ENCODE measurements around the gene DNAL4. TPM values are rescaled to one million over a fixed set of nuclear protein-coding genes. Genes with fewer than 3 reads are reported as not detected.

DNAL4 gene
- total RNA-seq (1 to 10 TPM; 5.1 to 7.2 TPM), total RNA-seq (4.0 to 7.4 reads per million in 2 donors)

DNA sequence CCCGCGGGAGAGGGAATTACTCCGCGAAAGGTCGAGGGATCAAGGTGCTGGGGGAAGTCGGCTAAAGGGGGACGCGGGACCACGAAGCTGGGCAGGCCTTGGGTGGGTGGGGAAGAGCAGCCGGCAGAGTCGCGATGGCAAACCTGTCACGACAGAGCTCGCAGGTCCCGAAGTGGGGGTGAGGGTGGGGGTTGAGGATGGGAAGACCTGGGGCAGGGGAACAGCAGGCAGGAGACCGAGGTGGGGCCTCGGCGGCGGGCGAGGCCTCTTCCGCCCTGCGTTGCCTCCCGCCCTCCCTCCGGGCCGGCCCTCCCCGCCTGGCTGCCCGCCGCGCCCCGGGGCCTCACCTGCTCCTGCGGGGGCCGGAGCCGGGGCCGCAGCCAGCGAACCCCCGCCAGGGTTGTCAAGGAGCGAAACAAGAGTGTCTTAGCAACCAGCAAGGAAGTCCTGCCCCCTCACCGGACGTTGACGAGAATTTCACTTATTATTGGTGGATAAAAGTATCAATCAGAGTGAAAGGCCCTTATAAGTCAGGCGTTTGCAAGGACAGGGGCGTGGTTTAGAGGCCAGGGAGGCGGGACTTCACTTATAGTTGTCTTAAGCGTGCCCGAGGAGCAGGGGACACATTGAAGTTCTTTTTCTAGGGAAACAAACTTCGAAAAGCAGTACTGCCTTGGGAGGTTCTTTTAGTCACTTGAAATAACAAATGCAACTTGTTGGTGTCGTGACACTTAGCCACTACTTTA, at the start of gene DNAL4:
Gene DNAL4 (minus strand): TSS at position 423 of the 746 bp plus-strand sequence. CDS start 11,412 bp downstream, outside the sequence.
- Mint-ChIP-seq H3K4me3 (peak within 1 kb of the TSS; percentile 94), H3K27me3 (peaks cover 32% of the 10 kb centered on the region), H3K36me3 (ENCODE audit: low read depth) (peaks cover 6% of the 10 kb centered on the region), H3K27ac (peak within 1 kb of the TSS; percentile 90), H3K4me1 (peaks cover 8% of the 10 kb centered on the region)
- peak; percentile 99 for ATAC-seq
- DNase-seq = peak; percentile 72 to 83 (median 80)
- H3K9me3 ChIP-seq (ENCODE audit: control insufficient read depth, low read length, poor library complexity, severe bottlenecking) = no peaks in the 10 kb centered on the region

- peaks cover 20% of the 10 kb centered on the region for H3K4me1 Mint-ChIP-seq
- peaks cover 26% of the 10 kb centered on the region for H3K27me3 Mint-ChIP-seq
- H3K27ac Mint-ChIP-seq = peak overlapping the region; percentile 56
Measured at GRCh38 chr22:38843201-38843656, 49.3 kb upstream of the DNAL4 start.

DNA sequence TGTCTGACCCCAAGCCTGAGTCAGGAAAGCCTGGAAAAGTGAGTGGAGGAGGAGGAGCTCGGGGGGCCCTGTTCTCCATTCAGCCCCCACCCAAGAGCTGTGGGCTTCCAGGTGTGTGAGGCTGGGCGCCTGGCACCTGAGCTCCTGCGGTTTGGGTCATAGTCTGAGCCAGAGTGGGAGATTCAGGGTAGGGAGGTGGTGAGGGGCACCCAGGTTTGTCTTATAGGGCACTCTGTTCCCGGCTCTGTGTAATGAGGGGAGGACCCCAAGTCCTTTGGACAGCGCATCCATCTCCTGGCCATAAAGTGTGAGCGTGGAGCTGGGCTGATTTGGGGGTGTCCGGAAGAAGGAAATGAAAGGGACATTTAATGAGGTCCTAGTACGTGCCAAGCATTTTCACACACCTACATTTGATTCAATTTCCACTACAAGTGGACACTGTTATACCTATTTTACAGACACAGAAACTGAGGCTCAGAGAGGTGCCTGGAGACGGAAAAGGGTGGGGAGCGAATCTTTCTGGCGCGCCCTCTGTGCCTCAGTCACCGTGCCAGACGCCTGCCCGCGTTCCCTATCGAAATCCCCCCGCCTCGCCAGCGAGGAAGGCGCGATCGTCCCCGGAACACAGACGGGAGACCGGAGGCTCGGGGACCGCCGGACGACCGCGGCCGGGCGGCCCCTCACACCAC, 48.7 kb upstream of the DNAL4 start:
- Mint-ChIP-seq H3K4me3 (peak overlapping the region; percentile 92), H3K4me1 (peaks cover 20% of the 10 kb centered on the region), H3K36me3 (ENCODE audit: low read depth) (peaks cover 6% of the 10 kb centered on the region), H3K27ac (peak overlapping the region; percentile 56), H3K27me3 (peaks cover 26% of the 10 kb centered on the region)
- ATAC-seq = no peak
- H3K9me3 ChIP-seq (ENCODE audit: control insufficient read depth, low read length, poor library complexity, severe bottlenecking) = no peaks in the 10 kb centered on the region
- DNase-seq = no peak

More at GRCh38 chr22:38843201-38843656, 49.3 kb upstream of the DNAL4 start:
- H3K9me3 ChIP-seq (ENCODE audit: control insufficient read depth, low read length, poor library complexity, severe bottlenecking) = no peaks in the 10 kb centered on the region
- Mint-ChIP-seq H3K4me3 (peak overlapping the region; percentile 52), H3K36me3 (ENCODE audit: low read depth) (peaks cover 6% of the 10 kb centered on the region)
- DNase-seq (peak in 2 of 3 donors; percentile 29 to 37), ATAC-seq (peak; percentile 88)

DNA sequence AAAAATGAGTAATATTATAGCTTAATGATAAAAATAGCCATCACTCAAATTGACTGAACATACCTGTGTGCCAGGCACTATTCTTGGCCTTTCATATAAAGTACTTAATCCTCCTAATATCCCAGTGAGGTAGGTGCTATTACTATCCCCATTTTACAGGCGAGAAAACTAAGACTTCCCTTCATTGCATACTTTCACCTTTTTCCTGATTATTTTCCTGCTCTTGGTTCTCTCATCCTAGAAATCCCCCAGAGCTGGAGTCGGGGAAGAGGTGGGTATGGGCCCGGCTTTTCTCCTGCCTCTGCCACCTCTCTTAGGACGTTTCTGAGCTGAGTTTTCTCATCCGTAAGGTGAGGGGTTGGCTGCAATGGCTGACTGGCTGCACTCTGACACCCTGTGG, 47.7 kb upstream of the DNAL4 start:
- no peak for ATAC-seq
- no peak overlapping the region for H3K4me3 Mint-ChIP-seq
- H3K4me1 Mint-ChIP-seq = peaks cover 18% of the 10 kb centered on the region
- H3K27me3 Mint-ChIP-seq = peaks cover 17% of the 10 kb centered on the region
- no peak overlapping the region for H3K27ac Mint-ChIP-seq
- no peaks in the 10 kb centered on the region for H3K9me3 ChIP-seq (ENCODE audit: control insufficient read depth, low read length, poor library complexity, severe bottlenecking)
- H3K36me3 Mint-ChIP-seq (ENCODE audit: low read depth) = peaks cover 6% of the 10 kb centered on the region
- DNase-seq = no peak

GRCh38 chr22:38841211-38841610, 47.3 kb upstream of the DNAL4 start:
- Mint-ChIP-seq H3K27me3 (peaks cover 17% of the 10 kb centered on the region), H3K36me3 (ENCODE audit: low read depth) (peaks cover 6% of the 10 kb centered on the region), H3K4me1 (peaks cover 18% of the 10 kb centered on the region), H3K4me3 (no peak overlapping the region), H3K27ac (no peak overlapping the region)
- no peak for ATAC-seq
- DNase-seq = no peak
- H3K9me3 ChIP-seq (ENCODE audit: control insufficient read depth, low read length, poor library complexity, severe bottlenecking) = no peaks in the 10 kb centered on the region

DNA sequence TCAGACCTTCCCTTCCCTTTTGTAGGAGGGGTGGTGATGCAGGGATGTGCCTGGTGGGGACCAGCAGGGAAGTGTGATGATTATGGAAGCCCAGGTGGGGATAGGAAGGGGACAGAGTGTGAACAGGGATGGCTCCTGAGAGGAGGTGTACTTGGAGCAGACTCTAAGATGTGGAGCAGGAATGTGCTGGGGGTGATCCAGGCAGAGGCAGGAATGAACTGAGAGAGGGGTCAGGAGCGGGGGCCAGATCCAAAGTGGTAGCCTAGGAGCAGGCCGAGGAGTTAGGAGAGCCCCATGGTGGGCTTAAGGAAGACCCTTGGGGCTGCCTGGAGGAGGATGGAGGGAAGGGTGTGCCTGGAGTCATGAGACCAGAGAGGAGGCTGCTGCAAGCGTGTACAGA, 46.2 kb upstream of the DNAL4 start:
- Mint-ChIP-seq H3K27me3 (peaks cover 17% of the 10 kb centered on the region), H3K4me3 (no peak overlapping the region), H3K36me3 (ENCODE audit: low read depth) (peaks cover 6% of the 10 kb centered on the region), H3K27ac (no peak overlapping the region), H3K4me1 (peaks cover 18% of the 10 kb centered on the region)
- no peaks in the 10 kb centered on the region for H3K9me3 ChIP-seq (ENCODE audit: control insufficient read depth, low read length, poor library complexity, severe bottlenecking)
- no peak for ATAC-seq
- DNase-seq = no peak

DNA sequence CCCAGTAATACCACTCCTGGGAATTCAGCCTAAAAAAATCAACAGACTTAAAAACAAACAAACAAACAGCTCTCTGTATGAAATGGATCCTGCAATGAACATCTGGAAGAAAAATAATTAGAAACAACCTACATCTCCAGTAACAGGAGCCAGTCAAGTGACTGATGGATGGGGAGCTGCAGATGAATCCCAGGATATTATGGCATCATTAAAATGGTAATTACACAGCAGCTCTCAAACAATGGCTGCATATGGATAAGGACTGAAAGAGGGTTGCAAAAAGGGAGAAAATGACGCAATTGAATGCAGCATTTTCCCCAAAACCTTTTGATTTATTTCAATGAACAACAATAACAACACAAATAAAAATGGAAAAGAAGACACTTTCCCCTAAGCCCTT, 45.7 kb upstream of the DNAL4 start:
- Mint-ChIP-seq H3K4me1 (peaks cover 18% of the 10 kb centered on the region), H3K36me3 (ENCODE audit: low read depth) (peaks cover 6% of the 10 kb centered on the region), H3K27ac (no peak overlapping the region), H3K27me3 (peaks cover 17% of the 10 kb centered on the region), H3K4me3 (no peak overlapping the region)
- ATAC-seq = no peak
- no peak for DNase-seq
- no peaks in the 10 kb centered on the region for H3K9me3 ChIP-seq (ENCODE audit: control insufficient read depth, low read length, poor library complexity, severe bottlenecking)

GRCh38 chr22:38837414-38837928, 43.5 kb upstream of the DNAL4 start:
- peaks cover 6% of the 10 kb centered on the region for H3K36me3 Mint-ChIP-seq (ENCODE audit: low read depth)
- H3K9me3 ChIP-seq (ENCODE audit: control insufficient read depth, low read length, poor library complexity, severe bottlenecking) = no peaks in the 10 kb centered on the region
- ATAC-seq (no peak), DNase-seq (no peak)
- H3K4me1 Mint-ChIP-seq = peaks cover 12% of the 10 kb centered on the region
- no peak overlapping the region for H3K27ac Mint-ChIP-seq
- H3K27me3 Mint-ChIP-seq = peaks cover 17% of the 10 kb centered on the region
- no peak overlapping the region for H3K4me3 Mint-ChIP-seq

DNA sequence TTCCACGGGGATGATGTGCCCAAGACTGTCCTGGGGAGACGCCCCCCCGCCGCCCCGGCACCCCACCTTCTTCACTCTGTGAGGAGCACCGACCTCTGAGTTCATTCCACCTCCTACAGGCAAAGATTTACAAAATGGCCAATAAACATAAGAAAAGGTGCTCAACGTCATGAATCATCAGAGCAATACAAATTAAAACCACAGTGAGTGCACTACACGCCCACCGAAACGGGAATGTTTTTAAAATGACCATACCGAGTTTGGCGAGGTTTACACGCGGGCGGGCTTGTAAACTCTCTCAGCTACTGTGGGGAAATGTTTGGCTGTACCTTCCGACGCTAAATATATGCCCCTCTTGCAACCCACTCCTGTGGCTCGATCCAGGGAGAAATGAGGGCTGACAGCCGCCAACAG, 42.0 kb upstream of the DNAL4 start:
- Mint-ChIP-seq H3K4me1 (peaks cover 12% of the 10 kb centered on the region), H3K4me3 (no peak overlapping the region), H3K36me3 (ENCODE audit: low read depth) (peaks cover 6% of the 10 kb centered on the region), H3K27ac (no peak overlapping the region), H3K27me3 (peaks cover 12% of the 10 kb centered on the region)
- no peaks in the 10 kb centered on the region for H3K9me3 ChIP-seq (ENCODE audit: control insufficient read depth, low read length, poor library complexity, severe bottlenecking)
- ATAC-seq (no peak), DNase-seq (no peak)

- H3K27me3 Mint-ChIP-seq = peaks cover 5% of the 10 kb centered on the region
Measured at GRCh38 chr22:38834991-38835390, 41.0 kb upstream of the DNAL4 start.

GRCh38 chr22:38834215-38834953, 40.4 kb upstream of the DNAL4 start:
- no peaks in the 10 kb centered on the region for H3K9me3 ChIP-seq (ENCODE audit: control insufficient read depth, low read length, poor library complexity, severe bottlenecking)
- no peak for DNase-seq
- H3K27me3 Mint-ChIP-seq = no peaks in the 10 kb centered on the region
- no peak overlapping the region for H3K4me3 Mint-ChIP-seq
- no peak overlapping the region for H3K27ac Mint-ChIP-seq
- ATAC-seq = no peak
- no peaks in the 10 kb centered on the region for H3K36me3 Mint-ChIP-seq (ENCODE audit: low read depth)
- peaks cover 2% of the 10 kb centered on the region for H3K4me1 Mint-ChIP-seq

More at GRCh38 chr22:38834991-38835390, 41.0 kb upstream of the DNAL4 start:
- ATAC-seq (no peak), DNase-seq (no peak)
- peaks cover 3% of the 10 kb centered on the region for H3K36me3 Mint-ChIP-seq (ENCODE audit: low read depth)
- no peak overlapping the region for H3K4me3 Mint-ChIP-seq
- H3K9me3 ChIP-seq (ENCODE audit: control insufficient read depth, low read length, poor library complexity, severe bottlenecking) = no peaks in the 10 kb centered on the region
- peaks cover 7% of the 10 kb centered on the region for H3K4me1 Mint-ChIP-seq
- H3K27ac Mint-ChIP-seq = no peak overlapping the region

- ATAC-seq (no peak), DNase-seq (no peak)
- Mint-ChIP-seq H3K27ac (no peak overlapping the region), H3K27me3 (no peaks in the 10 kb centered on the region), H3K4me3 (no peak overlapping the region), H3K4me1 (no peaks in the 10 kb centered on the region), H3K36me3 (ENCODE audit: low read depth) (no peaks in the 10 kb centered on the region)
- no peaks in the 10 kb centered on the region for H3K9me3 ChIP-seq (ENCODE audit: control insufficient read depth, low read length, poor library complexity, severe bottlenecking)
Measured at GRCh38 chr22:38833061-38833460, 39.1 kb upstream of the DNAL4 start.
